Activated CD8-positive, alpha-beta T cell treated with anti-CD3 and anti-CD28 coated beads, Interleukin-2, amount 10 ng/mL, durations not matched to agents 7 days and 5 days (primary cell): Measurements from ENCODE around the gene PGAP1. TPM values are rescaled to one million over a fixed set of nuclear protein-coding genes. Genes with fewer than 3 reads are reported as not detected.

Experiments used
- ATAC-seq: fragments of 150-1000 bp; cut with Tn5 transposase; one replicate; pipeline ENCODE4 v1.10.0; 2021; ENCODE audit warnings: moderate library complexity
- CTCF ChIA-PET: fragments of 350-600 bp; sonication (Branson Sonifier 250); formaldehyde crosslinking; loops from one replicate; lab custom pipeline; 2021; ENCODE audit warnings: antibody characterized with exemption; lab: Charles Lee
- POLR2A ChIA-PET: fragments of 350-600 bp; sonication (Branson Sonifier 250); formaldehyde crosslinking; loops from one replicate; lab custom pipeline; 2021; ENCODE audit warnings: antibody characterized with exemption; lab: Charles Lee
- DNase-seq: peaks from one replicate; pipeline ENCODE4 v3.0.0-alpha.2; 2020
- H3K27ac Mint-ChIP-seq: one replicate; pipeline ENCODE4 v1.8.0; 2021; ENCODE audit warnings: mild to moderate bottlenecking, mixed read lengths
- H3K27me3 Mint-ChIP-seq: one replicate; pipeline ENCODE4 v1.8.0; 2021; ENCODE audit warnings: low read depth, mixed read lengths
- H3K36me3 Mint-ChIP-seq: one replicate; pipeline ENCODE4 v1.8.0; 2021; ENCODE audit warnings: low read depth, mixed read lengths
- H3K4me1 Mint-ChIP-seq: one replicate; pipeline ENCODE4 v1.8.0; 2021; ENCODE audit warnings: low read depth, mixed read lengths
- H3K4me3 Mint-ChIP-seq: one replicate; pipeline ENCODE4 v1.8.0; 2021; ENCODE audit warnings: mild to moderate bottlenecking, mixed read lengths
- H3K9me3 Mint-ChIP-seq: one replicate; pipeline ENCODE4 v1.8.0; 2022; ENCODE audit warnings: mixed read lengths; ENCODE audit not compliant: insufficient read depth
- total RNA-seq, 2 experiments: library from RNA; stranded (reverse); gene quantifications; one replicate each; pipeline ENCODE4 v1.2.3, GENCODE V29; 2021

Gene PGAP1
- total RNA-seq, 2 experiments from 2014 or later, result 33.9 to 39.5 TPM

GRCh38 chr2:196887431-196887830 is 39.1 kb downstream of the PGAP1 start:
- Mint-ChIP-seq H3K36me3 (peaks cover 64% of the 10 kb centered on the region), H3K9me3 (no peaks in the 10 kb centered on the region), H3K27ac (no peak overlapping the region), H3K4me3 (no peak overlapping the region), H3K4me1 (peaks cover 3% of the 10 kb centered on the region), H3K27me3 (no peaks in the 10 kb centered on the region)
- ChIA-PET POLR2A (no interaction called here), CTCF (interaction anchor here (0.6 kb wide), 1 partner anchor 35 kb away, joined by 3 read pairs; no protein-coding TSS in a partner anchor)
- no peak for ATAC-seq
- DNase-seq, result no peak

- Mint-ChIP-seq H3K4me1 (no peaks in the 10 kb centered on the region), H3K9me3 (peaks cover 9% of the 10 kb centered on the region), H3K36me3 (peaks cover 68% of the 10 kb centered on the region), H3K27me3 (no peaks in the 10 kb centered on the region), H3K27ac (no peak overlapping the region), H3K4me3 (no peak overlapping the region)
- no peak for ATAC-seq
- no peak for DNase-seq
- POLR2A ChIA-PET, result no interaction called here
- CTCF ChIA-PET, result no interaction called here
Measured at GRCh38 chr2:196884368-196884767, 42.1 kb downstream of the PGAP1 start.

- ChIA-PET CTCF (interaction anchor here (1.1 kb wide), 1 partner anchor 39 kb away, joined by 3 read pairs; no protein-coding TSS in a partner anchor), POLR2A (interaction anchor here (1.2 kb wide), 1 partner anchor 39 kb away, joined by 3 read pairs; no protein-coding TSS in a partner anchor)
- Mint-ChIP-seq H3K36me3 (peaks cover 64% of the 10 kb centered on the region), H3K9me3 (peaks cover 3% of the 10 kb centered on the region), H3K4me1 (peaks cover 39% of the 10 kb centered on the region), H3K27me3 (no peaks in the 10 kb centered on the region), H3K4me3 (no peak overlapping the region), H3K27ac (no peak overlapping the region)
- ATAC-seq (no peak), DNase-seq (no peak)
Measured at GRCh38 chr2:196876364-196876763, 50.1 kb downstream of the PGAP1 start.

GRCh38 chr2:196875414-196875813 is 51.1 kb downstream of the PGAP1 start:
- DNase-seq (no peak), ATAC-seq (peak; percentile 72)
- no peak overlapping the region for H3K4me3 Mint-ChIP-seq
- H3K27me3 Mint-ChIP-seq, result no peaks in the 10 kb centered on the region
- H3K36me3 Mint-ChIP-seq, result peaks cover 59% of the 10 kb centered on the region
- no peaks in the 10 kb centered on the region for H3K9me3 Mint-ChIP-seq
- peaks cover 39% of the 10 kb centered on the region for H3K4me1 Mint-ChIP-seq
- CTCF ChIA-PET, result interaction anchor here (0.7 kb wide), 1 partner anchor 125 kb away, joined by 3 read pairs; no protein-coding TSS in a partner anchor
- POLR2A ChIA-PET, result interaction anchor here (1.2 kb wide), 1 partner anchor 40 kb away, joined by 3 read pairs; no protein-coding TSS in a partner anchor
- no peak overlapping the region for H3K27ac Mint-ChIP-seq

- Mint-ChIP-seq H3K4me1 (peaks cover 33% of the 10 kb centered on the region), H3K27me3 (no peaks in the 10 kb centered on the region), H3K4me3 (no peak overlapping the region), H3K9me3 (no peaks in the 10 kb centered on the region), H3K27ac (no peak overlapping the region), H3K36me3 (peaks cover 56% of the 10 kb centered on the region)
- no peak for ATAC-seq
- DNase-seq, result no peak
- ChIA-PET POLR2A (no interaction called here), CTCF (no interaction called here)
Measured at GRCh38 chr2:196873511-196873910, 53.0 kb downstream of the PGAP1 start.

GRCh38 chr2:196854629-196855028 is 71.9 kb downstream of the PGAP1 start:
- ATAC-seq (no peak), DNase-seq (no peak)
- H3K4me3 Mint-ChIP-seq, result no peak overlapping the region
- POLR2A ChIA-PET, result no interaction called here
- peaks cover 9% of the 10 kb centered on the region for H3K4me1 Mint-ChIP-seq
- no peak overlapping the region for H3K27ac Mint-ChIP-seq
- H3K36me3 Mint-ChIP-seq, result peaks cover 43% of the 10 kb centered on the region
- no peaks in the 10 kb centered on the region for H3K27me3 Mint-ChIP-seq
- CTCF ChIA-PET, result no interaction called here
- H3K9me3 Mint-ChIP-seq, result peaks cover 11% of the 10 kb centered on the region

- CTCF ChIA-PET, result no interaction called here
Measured at GRCh38 chr2:196853301-196854087, 73.0 kb downstream of the PGAP1 start.

GRCh38 chr2:196851088-196851487 is 75.4 kb downstream of the PGAP1 start:
- no peak overlapping the region for H3K4me3 Mint-ChIP-seq
- H3K36me3 Mint-ChIP-seq, result peaks cover 35% of the 10 kb centered on the region
- H3K4me1 Mint-ChIP-seq, result peaks cover 17% of the 10 kb centered on the region
- H3K27ac Mint-ChIP-seq, result no peak overlapping the region
- peaks cover 3% of the 10 kb centered on the region for H3K9me3 Mint-ChIP-seq
- POLR2A ChIA-PET, result no interaction called here
- CTCF ChIA-PET, result no interaction called here
- ATAC-seq (no peak), DNase-seq (no peak)
- H3K27me3 Mint-ChIP-seq, result no peaks in the 10 kb centered on the region

More at GRCh38 chr2:196853301-196854087, 73.0 kb downstream of the PGAP1 start:
- Mint-ChIP-seq H3K4me3 (no peak overlapping the region), H3K36me3 (peaks cover 35% of the 10 kb centered on the region), H3K27me3 (no peaks in the 10 kb centered on the region), H3K27ac (no peak overlapping the region), H3K9me3 (peaks cover 1% of the 10 kb centered on the region), H3K4me1 (peaks cover 9% of the 10 kb centered on the region)
- ATAC-seq (no peak), DNase-seq (no peak)
- POLR2A ChIA-PET, result no interaction called here

- ChIA-PET CTCF (no interaction called here), POLR2A (no interaction called here)
- ATAC-seq (no peak), DNase-seq (no peak)
- Mint-ChIP-seq H3K27me3 (no peaks in the 10 kb centered on the region), H3K36me3 (peaks cover 42% of the 10 kb centered on the region), H3K27ac (no peak overlapping the region), H3K4me3 (no peak overlapping the region), H3K4me1 (peaks cover 19% of the 10 kb centered on the region), H3K9me3 (peaks cover 3% of the 10 kb centered on the region)
Measured at GRCh38 chr2:196849895-196850294, 76.6 kb downstream of the PGAP1 start.

- Mint-ChIP-seq H3K27ac (peak overlapping the region; percentile 58), H3K9me3 (peaks cover 3% of the 10 kb centered on the region), H3K27me3 (no peaks in the 10 kb centered on the region), H3K36me3 (peaks cover 43% of the 10 kb centered on the region), H3K4me1 (peaks cover 10% of the 10 kb centered on the region), H3K4me3 (no peak overlapping the region)
- ChIA-PET POLR2A (no interaction called here), CTCF (no interaction called here)
- ATAC-seq, result no peak
- no peak for DNase-seq
Measured at GRCh38 chr2:196846295-196846694, 80.2 kb downstream of the PGAP1 start.

- Mint-ChIP-seq H3K27me3 (no peaks in the 10 kb centered on the region), H3K4me1 (peaks cover 10% of the 10 kb centered on the region), H3K36me3 (peaks cover 47% of the 10 kb centered on the region), H3K4me3 (no peak overlapping the region), H3K9me3 (peaks cover 3% of the 10 kb centered on the region), H3K27ac (no peak overlapping the region)
- ChIA-PET POLR2A (no interaction called here), CTCF (no interaction called here)
- no peak for ATAC-seq
- no peak for DNase-seq
Measured at GRCh38 chr2:196845371-196845770, 81.1 kb downstream of the PGAP1 start.

- CTCF ChIA-PET, result interaction anchor here (1.3 kb wide), 1 partner anchor 39 kb away, joined by 3 read pairs; no protein-coding TSS in a partner anchor
- POLR2A ChIA-PET, result no interaction called here
- Mint-ChIP-seq H3K4me1 (no peaks in the 10 kb centered on the region), H3K27me3 (no peaks in the 10 kb centered on the region), H3K4me3 (no peak overlapping the region), H3K9me3 (no peaks in the 10 kb centered on the region), H3K27ac (no peak overlapping the region), H3K36me3 (peaks cover 47% of the 10 kb centered on the region)
- no peak for DNase-seq
- no peak for ATAC-seq
Measured at GRCh38 chr2:196840171-196840570, 86.3 kb downstream of the PGAP1 start.
